ENCODE results near the gene SUPT3H.

- TF ChIP-seq POLR2A (IDR thresholded peaks at IDR 0.05) (no peak), CTCF (IDR thresholded peaks at IDR 0.05) (no peak)
Observed at GRCh38 chr6:45072016-45072415, 305.7 kb downstream of the SUPT3H start.
